GM06990 (cell line): Measurements from ENCODE around the gene CAMK4.

Source experiments
- DNase-seq: peaks from one replicate; pipeline ENCODE4 v3.0.0-alpha.2; 2011; ENCODE audit not compliant: insufficient read length; ENCODE audit errors: extremely low read depth
- H3K27me3 ChIP-seq: replicated peaks from 2 replicates; pipeline ENCODE4 v1.6.0; 2011; ENCODE audit warnings: low read length; ENCODE audit not compliant: control insufficient read depth, insufficient read depth
- H3K36me3 ChIP-seq: 2 replicates; pipeline ENCODE4 v1.5.1; 2011; ENCODE audit warnings: low read length; ENCODE audit not compliant: control insufficient read depth, insufficient read depth
- H3K4me3 ChIP-seq: replicated peaks from 2 replicates; pipeline ENCODE4 v1.5.1; 2011; ENCODE audit warnings: low read depth, mild to moderate bottlenecking, control low read depth, low read length
- CTCF ChIP-seq: IDR thresholded peaks from 2 replicates; pipeline ENCODE4 v1.5.1; 2011; ENCODE audit warnings: low read length, control low read depth, mild to moderate bottlenecking, inconsistent platforms; ENCODE audit not compliant: insufficient read depth, poor library complexity, severe bottlenecking

The CAMK4 gene

DNA sequence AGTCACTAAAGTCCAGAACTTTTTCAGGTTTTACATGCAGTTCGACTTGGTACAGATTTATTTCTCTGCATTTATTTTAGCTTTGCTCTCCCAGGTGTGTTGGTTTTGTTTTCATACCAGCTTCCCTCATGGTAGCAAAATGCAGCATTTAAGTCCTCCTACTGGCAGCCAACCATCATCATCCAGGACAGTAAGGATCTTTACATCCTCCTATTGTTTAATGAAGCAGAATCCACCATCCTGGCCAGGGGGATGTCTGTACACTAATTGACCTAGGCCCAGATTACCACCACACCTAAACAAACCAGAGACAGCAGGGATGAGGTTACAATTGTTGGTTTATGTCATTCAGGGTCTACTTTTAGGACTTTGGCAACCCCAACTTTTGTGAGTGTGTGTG lies 22.3 kb downstream of the CAMK4 start:
- no peak overlapping the region for H3K4me3 ChIP-seq
- no peaks in the 10 kb centered on the region for H3K27me3 ChIP-seq
- no peak for DNase-seq
- no peaks in the 10 kb centered on the region for H3K36me3 ChIP-seq
- no peak for TF ChIP-seq CTCF

DNA sequence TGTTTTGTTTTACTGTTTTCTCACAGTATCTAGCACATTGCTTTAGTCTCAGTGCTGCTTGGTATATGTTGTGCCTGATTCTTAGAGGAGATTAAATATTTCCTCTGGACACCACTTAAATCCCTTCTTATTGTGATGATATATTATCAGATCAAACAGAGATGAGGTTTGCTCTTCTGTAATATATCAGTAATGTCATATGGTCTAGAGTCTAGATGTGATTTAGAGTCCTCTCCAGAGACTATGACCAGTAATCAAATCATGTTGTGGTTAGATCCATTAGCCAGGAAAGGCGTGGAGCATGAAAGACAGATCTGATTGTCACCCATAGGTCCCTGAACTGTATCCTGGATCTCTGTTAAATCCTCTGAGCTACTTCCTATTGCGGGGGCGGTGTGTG lies 24.4 kb downstream of the CAMK4 start:
- DNase-seq = no peak
- H3K36me3 ChIP-seq = no peaks in the 10 kb centered on the region
- no peaks in the 10 kb centered on the region for H3K27me3 ChIP-seq
- no peak for TF ChIP-seq CTCF
- H3K4me3 ChIP-seq = no peak overlapping the region

- TF ChIP-seq CTCF = no peak
- DNase-seq = no peak
- Histone ChIP-seq H3K4me3 (no peak overlapping the region; the same call in 1 of the 2 replicates), H3K36me3 (no peaks in the 10 kb centered on the region), H3K27me3 (no peaks in the 10 kb centered on the region)
These were observed 27.7 kb downstream of the CAMK4 start for GRCh38 chr5:111251921-111252320.

DNA sequence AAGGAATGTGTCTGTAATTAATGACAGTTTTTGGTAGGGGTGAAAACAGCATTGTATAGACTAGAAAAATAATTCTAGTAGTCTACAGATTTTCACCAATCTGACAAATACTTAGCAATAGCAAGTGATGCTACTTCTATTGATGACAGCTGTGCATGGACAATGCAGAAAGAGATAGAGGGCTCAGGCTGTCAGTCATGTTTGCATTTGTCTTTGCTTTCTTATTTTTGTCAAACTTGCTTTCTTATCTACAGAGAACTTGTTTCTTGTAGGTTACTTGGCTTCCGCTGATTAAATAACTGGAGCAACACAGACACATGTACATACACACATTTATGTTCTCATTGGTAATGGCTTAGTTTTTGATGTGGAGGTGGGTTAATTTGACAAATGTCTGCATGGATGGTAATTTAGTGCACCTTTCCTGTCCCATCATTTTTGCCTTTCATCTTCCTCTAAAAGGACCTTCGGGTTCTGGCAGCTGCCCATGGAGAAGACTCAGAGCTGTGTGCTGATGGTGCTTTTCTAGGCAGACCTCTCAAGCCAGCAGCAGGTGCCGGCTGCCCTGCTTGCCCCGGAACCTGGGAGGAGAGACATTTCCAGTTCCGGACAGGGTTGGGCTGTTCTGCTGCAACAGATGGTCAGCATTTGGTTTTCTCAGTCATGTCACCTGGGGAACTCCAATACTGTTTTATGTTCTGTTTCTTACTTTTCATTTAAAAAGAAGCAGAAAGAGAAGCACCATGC lies 28.8 kb downstream of the CAMK4 start:
- Histone ChIP-seq H3K36me3 (no peaks in the 10 kb centered on the region), H3K4me3 (peak overlapping the region; percentile 48), H3K27me3 (no peaks in the 10 kb centered on the region)
- peak; percentile 80 for DNase-seq
- no peak for TF ChIP-seq CTCF

- Histone ChIP-seq H3K4me3 (no peak overlapping the region), H3K27me3 (no peaks in the 10 kb centered on the region), H3K36me3 (no peaks in the 10 kb centered on the region)
- peak; percentile 76 for DNase-seq
- no peak for TF ChIP-seq CTCF
These were observed 30.4 kb downstream of the CAMK4 start for GRCh38 chr5:111254613-111255012.

DNA sequence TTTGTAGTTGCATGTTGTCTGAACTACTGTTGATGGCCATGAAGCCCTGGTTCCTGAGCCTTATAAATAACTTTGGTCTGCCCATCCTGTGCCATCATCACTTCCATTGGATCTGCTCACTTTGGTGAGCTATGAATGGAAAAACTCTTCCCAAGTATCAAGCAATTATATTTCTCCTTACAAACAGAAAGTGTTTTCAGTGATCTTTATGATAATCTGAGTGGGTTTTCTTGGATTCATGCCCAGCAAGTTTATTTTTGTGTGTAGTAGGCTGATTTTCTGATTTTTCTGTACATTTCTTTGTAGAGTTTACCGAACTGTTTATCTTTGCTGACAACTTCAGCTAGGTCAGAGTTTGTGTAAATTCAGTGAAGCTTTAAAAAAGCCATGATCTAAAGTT lies 31.0 kb downstream of the CAMK4 start:
- Histone ChIP-seq H3K4me3 (peak overlapping the region; percentile 12; the same call in 1 of the 2 replicates), H3K36me3 (no peaks in the 10 kb centered on the region), H3K27me3 (no peaks in the 10 kb centered on the region)
- DNase-seq = no peak
- no peak for TF ChIP-seq CTCF
